Measurements from ENCODE around the gene NFASC.

DNA sequence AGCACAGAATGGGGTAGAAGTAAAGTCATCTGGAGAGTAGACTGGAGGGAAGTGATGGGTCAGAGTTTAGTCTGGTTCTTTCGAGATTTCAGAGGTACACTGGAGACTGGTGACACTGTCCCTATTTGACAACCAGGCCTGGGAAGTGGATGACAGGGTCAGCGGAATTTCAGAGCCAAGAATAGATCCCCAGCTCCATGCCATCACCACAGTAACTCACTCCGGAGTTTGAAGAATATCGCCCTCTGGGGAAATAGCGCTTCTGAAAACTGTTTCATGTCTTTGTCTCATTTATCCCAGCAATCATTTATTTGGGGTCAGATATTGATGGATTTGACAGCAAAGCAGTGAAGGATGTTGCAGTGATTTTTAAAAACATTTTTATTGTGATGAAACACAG, 7.6 kb upstream of the NFASC start:
- TF ChIP-seq, protein P1, sequence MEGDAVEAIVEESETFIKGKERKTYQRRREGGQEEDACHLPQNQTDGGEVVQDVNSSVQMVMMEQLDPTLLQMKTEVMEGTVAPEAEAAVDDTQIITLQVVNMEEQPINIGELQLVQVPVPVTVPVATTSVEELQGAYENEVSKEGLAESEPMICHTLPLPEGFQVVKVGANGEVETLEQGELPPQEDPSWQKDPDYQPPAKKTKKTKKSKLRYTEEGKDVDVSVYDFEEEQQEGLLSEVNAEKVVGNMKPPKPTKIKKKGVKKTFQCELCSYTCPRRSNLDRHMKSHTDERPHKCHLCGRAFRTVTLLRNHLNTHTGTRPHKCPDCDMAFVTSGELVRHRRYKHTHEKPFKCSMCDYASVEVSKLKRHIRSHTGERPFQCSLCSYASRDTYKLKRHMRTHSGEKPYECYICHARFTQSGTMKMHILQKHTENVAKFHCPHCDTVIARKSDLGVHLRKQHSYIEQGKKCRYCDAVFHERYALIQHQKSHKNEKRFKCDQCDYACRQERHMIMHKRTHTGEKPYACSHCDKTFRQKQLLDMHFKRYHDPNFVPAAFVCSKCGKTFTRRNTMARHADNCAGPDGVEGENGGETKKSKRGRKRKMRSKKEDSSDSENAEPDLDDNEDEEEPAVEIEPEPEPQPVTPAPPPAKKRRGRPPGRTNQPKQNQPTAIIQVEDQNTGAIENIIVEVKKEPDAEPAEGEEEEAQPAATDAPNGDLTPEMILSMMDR (conservative IDR thresholded peaks at IDR 0.05; ENCODE audit: low read depth, low read length): no peak
- no peak for TF ChIP-seq EZH2phosphoT487 (IDR thresholded peaks at IDR 0.05; ENCODE audit: borderline replicate concordance, low read length)
